A549 (cell line): ENCODE data around the gene WDR48. TPM values are rescaled to one million over a fixed set of nuclear protein-coding genes. Genes with fewer than 3 reads are reported as not detected.

Source experiments
- ATAC-seq, 2 experiments: fragments of 200-7000 bp in 1 of 2; fragments of >200 bp in 1 of 2; cut with Nextera tagmentation in 1 of 2; cut with Tn5 transposase in 1 of 2; 3 replicates each; pipeline versions ENCODE4 v1.8.0 to v1.9.1; 2018 to 2020; ENCODE audit warnings: mild to moderate bottlenecking in 1 of 2, moderate library complexity in 1 of 2
- CTCF ChIA-PET: fragments of 300-600 bp; sonication (Branson Sonifier 250); formaldehyde crosslinking; extraction: SDS; loops from one replicate; lab custom pipeline; 2021; ENCODE audit warnings: antibody characterized with exemption, inconsistent platforms; lab: Yijun Ruan, JAX
- POLR2A ChIA-PET: fragments of 350-600 bp; formaldehyde crosslinking; extraction: SDS; loops from one replicate; lab custom pipeline; 2021; ENCODE audit warnings: antibody characterized with exemption, inconsistent platforms; lab: Yijun Ruan, JAX
- DNase-seq, 2 experiments: peaks; one replicate each; pipeline versions ENCODE4 v3.0.0 to v3.0.0-alpha.2; 2011 to 2016; ENCODE audit warnings: low read depth in 1 of 2, low spot score in 1 of 2
- FAIRE-seq: peaks from 2 replicates; lab custom pipeline; 2011; peaks lifted over from hg19 to GRCh38; lab: Jason Lieb, UNC
- H3K27ac ChIP-seq, 2 experiments: fragments of >200 bp; sonication (Bioruptor Twin); formaldehyde crosslinking; 3 replicates each; pipeline ENCODE4 v1.5.1; 2016 to 2017
- H3K4me1 ChIP-seq: fragments of >200 bp; sonication (Bioruptor Twin); formaldehyde crosslinking; 3 replicates; pipeline ENCODE4 v1.6.1; 2016
- H3K4me2 ChIP-seq: fragments of >200 bp; sonication (Bioruptor Twin); formaldehyde crosslinking; 3 replicates; pipeline ENCODE4 v1.6.1; 2016
- H3K4me3 ChIP-seq: fragments of >200 bp; sonication (Bioruptor Twin); formaldehyde crosslinking; 3 replicates; pipeline ENCODE4 v1.5.1; 2016
- H3K9me3 ChIP-seq: fragments of >200 bp; sonication (Bioruptor Twin); formaldehyde crosslinking; 3 replicates; pipeline ENCODE4 v1.6.1; 2016
- CBX2 ChIP-seq: fragments of 200-600 bp; sonication (generic); IDR thresholded peaks from 2 replicates; pipeline ENCODE4 v1.6.1; 2016; ENCODE audit warnings: low read depth, mild to moderate bottlenecking, borderline replicate concordance
- FOXS1 ChIP-seq: fragments of 250-450 bp; sonication (Bioruptor Pico); IDR thresholded peaks from 2 replicates; pipeline ENCODE4 v1.5.0; 2020; ENCODE audit warnings: mild to moderate bottlenecking, moderate library complexity
- HEYL ChIP-seq: fragments of 250-450 bp; sonication (Bioruptor Pico); IDR thresholded peaks from 2 replicates; pipeline ENCODE4 v1.8.0; 2021; ENCODE audit warnings: mild to moderate bottlenecking, moderate library complexity
- HOXA7 ChIP-seq: fragments of 250-450 bp; sonication (Bioruptor Pico); IDR thresholded peaks from 2 replicates; pipeline ENCODE4 v1.5.0; 2020; ENCODE audit warnings: mild to moderate bottlenecking, moderate library complexity
- HOXB13 ChIP-seq: fragments of 250-450 bp; sonication (Bioruptor Pico); IDR thresholded peaks from 2 replicates; pipeline ENCODE4 v1.5.0; 2020; ENCODE audit warnings: low read depth, mild to moderate bottlenecking, moderate library complexity
- JUNB ChIP-seq: fragments of >200 bp; sonication (Bioruptor Twin); formaldehyde crosslinking; IDR thresholded peaks from 2 replicates; pipeline ENCODE4 v1.6.1; 2016
- KDM1A ChIP-seq: fragments of 200-600 bp; sonication (generic); IDR thresholded peaks from 2 replicates; pipeline ENCODE4 v1.6.1; 2016; ENCODE audit warnings: low read depth, mild to moderate bottlenecking
- NFE2L2 ChIP-seq: fragments of 150-350 bp; conservative IDR thresholded peaks from 2 replicates; pipeline ENCODE4 v1.6.1; 2014; ENCODE audit warnings: low read length
- NPAS2 ChIP-seq: fragments of 250-450 bp; sonication (Bioruptor Pico); IDR thresholded peaks from 2 replicates; pipeline ENCODE4 v1.8.0; 2022; ENCODE audit warnings: mild to moderate bottlenecking, moderate library complexity, borderline replicate concordance
- POLR2A ChIP-seq: IDR thresholded peaks from 2 replicates; pipeline ENCODE4 v1.6.1; 2012; ENCODE audit warnings: mild to moderate bottlenecking, low read length
- RAD21 ChIP-seq, 2 experiments: fragments of >200 bp in 1 of 2; sonication (Bioruptor Twin) in 1 of 2; formaldehyde crosslinking in 1 of 2; IDR thresholded peaks in 1 of 2; conservative IDR thresholded peaks in 1 of 2; 2 replicates in 1 of 2; 3 replicates in 1 of 2; pipeline ENCODE4 v1.6.1; 2012 to 2018; ENCODE audit warnings: inconsistent platforms in 1 of 2
- SREBF2 ChIP-seq: fragments of 450-650 bp; IDR thresholded peaks from 2 replicates; pipeline ENCODE4 v1.6.1; 2014; ENCODE audit warnings: mild to moderate bottlenecking, moderate library complexity
- ZFP36 ChIP-seq: fragments of 450-650 bp; IDR thresholded peaks from 2 replicates; pipeline ENCODE4 v1.6.1; 2014; ENCODE audit warnings: borderline replicate concordance; ENCODE audit not compliant: partially characterized antibody
- WGBS: methylation state at CpG from one replicate; pipeline ENCODE4 v1.1.6; 2017; ENCODE audit errors: missing lambda C conversion rate; 5-methylcytosine and 5-hydroxymethylcytosine counted together
- polyA plus RNA-seq, 4 experiments: library from polyadenylated mRNA; depleted of rRNA in 3 of 4; stranded (reverse); fragments of >200 nt; fragmentation: RNase III in 1 of 4; extraction: RNeasy Plus Mini Kit Qiagen cat#74134 plus additional on column Dnase treatment in 1 of 4; gene quantifications; 2 replicates in 3 of 4; 3 replicates in 1 of 4; pipeline ENCODE4 v1.2.3, GENCODE V29; 2011 to 2017
- TF ChIP-seq, protein P1 (sequence below): fragments of 150-350 bp; IDR thresholded peaks from 2 replicates; pipeline ENCODE4 v1.6.1; 2014; ENCODE audit warnings: low read depth, mild to moderate bottlenecking, low read length
- TF ChIP-seq, protein P2 (sequence below): fragments of >200 bp; sonication (Bioruptor Twin); formaldehyde crosslinking; IDR thresholded peaks from 2 replicates; pipeline ENCODE4 v1.6.1; 2016
- TF ChIP-seq, protein P3 (sequence below): fragments of 200-600 bp; sonication (generic); IDR thresholded peaks from 2 replicates; pipeline ENCODE4 v1.6.1; 2016; ENCODE audit warnings: antibody characterized with exemption, mild to moderate bottlenecking, moderate library complexity
- TF ChIP-seq, protein P4 (sequence below): fragments of 450-650 bp; IDR thresholded peaks from 2 replicates; pipeline ENCODE4 v1.6.1; 2014; ENCODE audit warnings: antibody characterized with exemption
- TF ChIP-seq, protein P5 (sequence below): fragments of >200 bp; sonication (Bioruptor Twin); formaldehyde crosslinking; IDR thresholded peaks from 3 replicates; pipeline ENCODE4 v1.6.1; 2016

The WDR48 gene
- polyA plus RNA-seq, 2 of the 4 experiments (the other 2 are of a cell fraction), result 18.8 to 41.0 TPM

DNA sequence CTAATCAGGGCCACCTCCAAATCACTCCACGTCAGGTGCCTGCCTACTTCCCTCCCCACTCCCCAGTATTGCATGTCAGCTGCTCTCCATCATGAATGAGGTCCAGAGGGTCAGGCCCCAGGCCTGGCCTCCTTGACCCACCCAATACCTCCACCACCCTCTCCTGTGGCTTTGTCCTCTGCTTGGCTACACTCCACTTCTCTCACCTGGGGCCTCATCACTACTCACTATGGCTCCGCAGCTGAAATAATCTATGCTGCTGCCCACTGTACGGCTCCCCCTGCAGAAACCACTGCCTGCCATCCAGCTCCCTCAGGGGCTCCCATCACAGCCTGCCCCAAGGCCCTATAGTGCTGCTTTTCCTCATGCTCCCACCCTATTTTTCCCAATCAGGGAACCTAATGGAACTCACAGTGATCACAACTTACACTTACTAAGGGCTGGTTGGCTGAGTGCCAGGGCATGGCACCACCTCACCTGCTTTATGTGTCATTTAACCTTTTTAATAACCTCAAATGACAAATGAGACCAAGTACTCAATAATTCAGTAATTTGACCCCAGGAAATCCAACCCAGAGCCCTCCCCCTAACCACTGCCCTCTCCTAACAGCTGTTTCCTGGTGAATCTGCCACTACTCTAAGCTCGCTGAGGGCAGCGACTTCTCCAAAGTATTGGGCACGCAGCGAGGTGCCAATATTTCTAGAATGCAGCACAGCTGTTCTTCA is 53.3 kb downstream of the WDR48 start:
- CTCF ChIA-PET, result interaction anchor here (0.9 to 14.1 kb wide), 7 partner anchors 13 to 185 kb away, joined by 3 to 164 read pairs (median 3); no protein-coding TSS in a partner anchor
- FAIRE-seq (no peak), ATAC-seq (no peak), DNase-seq (no peak)
- no peak overlapping the region for H3K4me3 ChIP-seq
- no peak for TF ChIP-seq RAD21 (conservative IDR thresholded peaks at IDR 0.05 in 1 of 2, IDR thresholded peaks at IDR 0.05 in 1 of 2)
- no peak for TF ChIP-seq FOXS1 (CRISPR knock-in tag)
- no peak overlapping the region; the same call in 2 of the 3 replicates for H3K4me2 ChIP-seq
- no peak overlapping the region for H3K27ac ChIP-seq
- POLR2A ChIA-PET, result no interaction called here
- 92% methylated on average over 7 of the region's 7 CpGs for WGBS
- H3K9me3 ChIP-seq, result no peaks in the 10 kb centered on the region
- H3K4me1 ChIP-seq, result peaks cover 13% of the 10 kb centered on the region; the same call in 2 of the 3 replicates

DNA sequence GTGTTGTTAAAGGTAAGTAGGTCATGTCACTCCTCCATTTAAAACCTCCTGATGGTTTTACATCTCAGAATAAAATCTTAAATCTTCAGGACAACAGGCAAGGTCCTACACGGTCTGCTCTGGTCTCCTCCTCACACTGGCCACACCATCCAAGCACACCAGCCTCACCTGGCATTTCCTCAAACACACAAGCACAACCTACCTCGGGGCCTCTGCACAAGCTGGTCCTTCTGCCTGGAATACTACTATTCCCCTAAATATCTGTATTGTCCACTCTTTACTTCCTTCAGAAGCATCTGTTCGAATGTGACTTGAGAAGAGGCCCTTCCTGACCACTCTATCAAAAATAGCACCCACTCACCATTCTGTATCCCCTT is 53.9 kb downstream of the WDR48 start:
- DNase-seq, result no peak
- peak overlapping the region; percentile 98 for H3K4me2 ChIP-seq
- POLR2A ChIA-PET, result no interaction called here
- ATAC-seq, result no peak
- no peak overlapping the region for H3K4me3 ChIP-seq
- FAIRE-seq, result no peak
- no peak for TF ChIP-seq FOXS1 (CRISPR knock-in tag)
- TF ChIP-seq, all 56 proteins: peak for 0
- WGBS, result 82% methylated on average over 3 of the region's 3 CpGs
- H3K27ac ChIP-seq, result no peak overlapping the region
- H3K9me3 ChIP-seq, result no peaks in the 10 kb centered on the region
- CTCF ChIA-PET, result interaction anchor here (1.1 to 14.1 kb wide), 7 partner anchors 12 to 184 kb away, joined by 3 to 164 read pairs (median 3); no protein-coding TSS in a partner anchor
- H3K4me1 ChIP-seq, result peaks cover 13% of the 10 kb centered on the region; the same call in 2 of the 3 replicates

DNA sequence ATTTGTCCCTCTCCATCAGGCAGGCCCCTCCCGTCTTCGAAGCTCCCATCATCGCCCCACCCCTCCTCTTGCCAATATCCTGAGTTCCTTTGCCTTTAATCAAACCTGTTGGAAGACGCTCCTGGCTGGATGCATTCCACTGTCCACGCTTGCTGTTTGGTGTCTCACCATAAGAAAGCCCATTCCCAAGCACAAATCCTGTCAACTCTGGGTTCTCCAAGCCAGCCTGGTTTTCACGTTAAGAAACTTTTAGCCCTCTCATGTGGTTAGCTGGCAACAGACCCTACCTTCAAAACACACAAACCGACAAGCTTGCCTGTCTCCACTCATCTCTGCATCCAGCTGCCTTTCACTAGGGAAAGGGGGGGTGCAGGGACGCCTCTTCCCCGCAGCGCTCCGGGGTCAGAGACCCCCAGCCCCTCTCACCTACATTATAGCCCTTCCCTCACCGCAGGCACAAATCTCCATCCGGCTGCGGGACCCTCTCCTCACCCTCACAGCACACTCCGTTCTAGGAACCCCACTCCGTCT is 54.5 kb downstream of the WDR48 start:
- Histone ChIP-seq H3K4me1 (peaks cover 13% of the 10 kb centered on the region; the same call in 2 of the 3 replicates), H3K27ac (peak overlapping the region; percentile 92 to 95), H3K9me3 (no peaks in the 10 kb centered on the region), H3K4me2 (peak overlapping the region; percentile 98), H3K4me3 (peak overlapping the region; percentile 83)
- DNase-seq (no peak), ATAC-seq (no peak), FAIRE-seq (no peak)
- ChIA-PET CTCF (interaction anchor here (0.7 to 14.1 kb wide), 9 partner anchors 11 to 184 kb away, joined by 3 to 164 read pairs (median 3); no protein-coding TSS in a partner anchor), POLR2A (no interaction called here)
- TF ChIP-seq, protein P1, sequence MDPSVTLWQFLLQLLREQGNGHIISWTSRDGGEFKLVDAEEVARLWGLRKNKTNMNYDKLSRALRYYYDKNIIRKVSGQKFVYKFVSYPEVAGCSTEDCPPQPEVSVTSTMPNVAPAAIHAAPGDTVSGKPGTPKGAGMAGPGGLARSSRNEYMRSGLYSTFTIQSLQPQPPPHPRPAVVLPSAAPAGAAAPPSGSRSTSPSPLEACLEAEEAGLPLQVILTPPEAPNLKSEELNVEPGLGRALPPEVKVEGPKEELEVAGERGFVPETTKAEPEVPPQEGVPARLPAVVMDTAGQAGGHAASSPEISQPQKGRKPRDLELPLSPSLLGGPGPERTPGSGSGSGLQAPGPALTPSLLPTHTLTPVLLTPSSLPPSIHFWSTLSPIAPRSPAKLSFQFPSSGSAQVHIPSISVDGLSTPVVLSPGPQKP, result no peak
- TF ChIP-seq CBX2 (no peak), KDM1A (no peak), JUNB (no peak), HOXA7 (no peak), NPAS2 (CRISPR knock-in tag) (no peak), ZFP36 (no peak), SREBF2 (no peak), NFE2L2 (no peak), HEYL (CRISPR knock-in tag) (no peak), HOXB13 (CRISPR knock-in tag) (no peak), POLR2A (no peak)
- TF ChIP-seq, protein P2, sequence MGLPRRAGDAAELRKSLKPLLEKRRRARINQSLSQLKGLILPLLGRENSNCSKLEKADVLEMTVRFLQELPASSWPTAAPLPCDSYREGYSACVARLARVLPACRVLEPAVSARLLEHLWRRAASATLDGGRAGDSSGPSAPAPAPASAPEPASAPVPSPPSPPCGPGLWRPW, result no peak
- TF ChIP-seq, protein P3, sequence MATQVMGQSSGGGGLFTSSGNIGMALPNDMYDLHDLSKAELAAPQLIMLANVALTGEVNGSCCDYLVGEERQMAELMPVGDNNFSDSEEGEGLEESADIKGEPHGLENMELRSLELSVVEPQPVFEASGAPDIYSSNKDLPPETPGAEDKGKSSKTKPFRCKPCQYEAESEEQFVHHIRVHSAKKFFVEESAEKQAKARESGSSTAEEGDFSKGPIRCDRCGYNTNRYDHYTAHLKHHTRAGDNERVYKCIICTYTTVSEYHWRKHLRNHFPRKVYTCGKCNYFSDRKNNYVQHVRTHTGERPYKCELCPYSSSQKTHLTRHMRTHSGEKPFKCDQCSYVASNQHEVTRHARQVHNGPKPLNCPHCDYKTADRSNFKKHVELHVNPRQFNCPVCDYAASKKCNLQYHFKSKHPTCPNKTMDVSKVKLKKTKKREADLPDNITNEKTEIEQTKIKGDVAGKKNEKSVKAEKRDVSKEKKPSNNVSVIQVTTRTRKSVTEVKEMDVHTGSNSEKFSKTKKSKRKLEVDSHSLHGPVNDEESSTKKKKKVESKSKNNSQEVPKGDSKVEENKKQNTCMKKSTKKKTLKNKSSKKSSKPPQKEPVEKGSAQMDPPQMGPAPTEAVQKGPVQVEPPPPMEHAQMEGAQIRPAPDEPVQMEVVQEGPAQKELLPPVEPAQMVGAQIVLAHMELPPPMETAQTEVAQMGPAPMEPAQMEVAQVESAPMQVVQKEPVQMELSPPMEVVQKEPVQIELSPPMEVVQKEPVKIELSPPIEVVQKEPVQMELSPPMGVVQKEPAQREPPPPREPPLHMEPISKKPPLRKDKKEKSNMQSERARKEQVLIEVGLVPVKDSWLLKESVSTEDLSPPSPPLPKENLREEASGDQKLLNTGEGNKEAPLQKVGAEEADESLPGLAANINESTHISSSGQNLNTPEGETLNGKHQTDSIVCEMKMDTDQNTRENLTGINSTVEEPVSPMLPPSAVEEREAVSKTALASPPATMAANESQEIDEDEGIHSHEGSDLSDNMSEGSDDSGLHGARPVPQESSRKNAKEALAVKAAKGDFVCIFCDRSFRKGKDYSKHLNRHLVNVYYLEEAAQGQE, result no peak
- TF ChIP-seq, protein P4, sequence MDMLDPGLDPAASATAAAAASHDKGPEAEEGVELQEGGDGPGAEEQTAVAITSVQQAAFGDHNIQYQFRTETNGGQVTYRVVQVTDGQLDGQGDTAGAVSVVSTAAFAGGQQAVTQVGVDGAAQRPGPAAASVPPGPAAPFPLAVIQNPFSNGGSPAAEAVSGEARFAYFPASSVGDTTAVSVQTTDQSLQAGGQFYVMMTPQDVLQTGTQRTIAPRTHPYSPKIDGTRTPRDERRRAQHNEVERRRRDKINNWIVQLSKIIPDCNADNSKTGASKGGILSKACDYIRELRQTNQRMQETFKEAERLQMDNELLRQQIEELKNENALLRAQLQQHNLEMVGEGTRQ, result no peak
- TF ChIP-seq, protein P5, sequence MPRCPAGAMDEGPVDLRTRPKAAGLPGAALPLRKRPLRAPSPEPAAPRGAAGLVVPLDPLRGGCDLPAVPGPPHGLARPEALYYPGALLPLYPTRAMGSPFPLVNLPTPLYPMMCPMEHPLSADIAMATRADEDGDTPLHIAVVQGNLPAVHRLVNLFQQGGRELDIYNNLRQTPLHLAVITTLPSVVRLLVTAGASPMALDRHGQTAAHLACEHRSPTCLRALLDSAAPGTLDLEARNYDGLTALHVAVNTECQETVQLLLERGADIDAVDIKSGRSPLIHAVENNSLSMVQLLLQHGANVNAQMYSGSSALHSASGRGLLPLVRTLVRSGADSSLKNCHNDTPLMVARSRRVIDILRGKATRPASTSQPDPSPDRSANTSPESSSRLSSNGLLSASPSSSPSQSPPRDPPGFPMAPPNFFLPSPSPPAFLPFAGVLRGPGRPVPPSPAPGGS, result no peak; the same call in 2 of the 3 replicates
- WGBS, result 33% methylated on average over 16 of the region's 16 CpGs
